Adipocyte (in vitro differentiated cells): ENCODE results near the gene NACA.

Experiments used
- DNase-seq: peaks from one replicate; pipeline ENCODE4 v3.0.0-alpha.2; 2015; ENCODE audit warnings: low read depth
- H3K27me3 ChIP-seq: replicated peaks from 2 replicates; pipeline ENCODE4 v1.7.0; 2013; ENCODE audit warnings: mild to moderate bottlenecking, low read length, moderate library complexity; ENCODE audit not compliant: control insufficient read depth, insufficient read depth
- H3K36me3 ChIP-seq: 2 replicates; pipeline ENCODE4 v1.7.0; 2013; ENCODE audit warnings: low read length, mild to moderate bottlenecking, moderate library complexity; ENCODE audit not compliant: control insufficient read depth, insufficient read depth, severe bottlenecking
- H3K4me1 ChIP-seq: 2 replicates; pipeline ENCODE4 v1.7.0; 2013; ENCODE audit warnings: mild to moderate bottlenecking, low read length, moderate library complexity; ENCODE audit not compliant: control insufficient read depth, insufficient read depth
- H3K4me3 ChIP-seq: 2 replicates; pipeline ENCODE4 v1.7.0; 2013; ENCODE audit warnings: mild to moderate bottlenecking, low read length, moderate library complexity
- H3K9ac ChIP-seq: 2 replicates; pipeline ENCODE4 v1.7.0; 2013; ENCODE audit warnings: mild to moderate bottlenecking, low read length, moderate library complexity
- H3K9me3 ChIP-seq: 2 replicates; pipeline ENCODE4 v1.7.0; 2013; ENCODE audit warnings: mild to moderate bottlenecking, low read length, moderate library complexity; ENCODE audit not compliant: control insufficient read depth

The NACA gene

DNA sequence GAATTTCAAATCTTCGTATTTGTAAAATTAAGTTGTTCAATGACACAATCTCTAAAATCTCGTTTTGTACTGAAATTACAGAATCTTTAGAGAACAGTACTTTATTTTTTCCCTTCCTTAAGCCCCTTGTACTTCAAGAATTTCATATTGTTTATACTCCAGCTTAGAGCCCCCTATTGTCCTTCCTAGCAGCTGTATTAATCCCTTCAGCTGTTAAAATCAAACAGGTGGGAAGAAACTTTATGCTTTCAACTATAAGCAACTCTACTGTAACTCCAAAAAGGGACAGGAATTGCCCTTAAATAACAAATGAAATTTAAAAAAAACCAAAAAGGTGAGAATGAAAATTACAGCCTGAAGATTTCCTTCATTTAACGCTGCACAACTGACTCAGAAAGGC is 1.7 kb downstream of the NACA start:
- no peaks in the 10 kb centered on the region for H3K9me3 ChIP-seq
- H3K27me3 ChIP-seq, result no peaks in the 10 kb centered on the region
- peak overlapping the region; percentile 98 for H3K4me3 ChIP-seq
- H3K9ac ChIP-seq, result peak overlapping the region; percentile 100
- no peak for DNase-seq
- peaks cover 56% of the 10 kb centered on the region for H3K4me1 ChIP-seq
- peaks cover 41% of the 10 kb centered on the region for H3K36me3 ChIP-seq

DNA sequence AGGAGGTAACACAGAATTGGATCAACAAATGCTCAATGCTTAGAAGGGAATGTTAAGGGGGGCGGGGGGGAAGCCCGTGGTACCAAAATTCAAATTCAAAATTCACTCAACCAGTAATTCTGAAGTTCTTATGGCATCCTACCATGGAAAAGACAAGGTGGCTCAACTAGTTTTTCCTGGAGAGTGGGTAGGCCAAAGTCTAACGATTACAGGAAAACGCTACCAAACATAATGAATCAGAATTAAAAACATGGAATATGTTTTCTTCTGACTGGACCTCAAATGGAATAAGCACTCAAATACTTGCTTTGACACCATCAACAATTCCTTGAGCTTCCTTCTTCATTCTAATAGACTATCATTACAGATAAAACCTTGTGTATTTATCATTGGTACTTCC is 2.3 kb downstream of the NACA start:
- Histone ChIP-seq H3K27me3 (no peaks in the 10 kb centered on the region), H3K4me3 (peak overlapping the region; percentile 98), H3K4me1 (peaks cover 56% of the 10 kb centered on the region), H3K9ac (peak overlapping the region; percentile 100), H3K36me3 (peaks cover 41% of the 10 kb centered on the region), H3K9me3 (no peaks in the 10 kb centered on the region)
- no peak for DNase-seq

DNA sequence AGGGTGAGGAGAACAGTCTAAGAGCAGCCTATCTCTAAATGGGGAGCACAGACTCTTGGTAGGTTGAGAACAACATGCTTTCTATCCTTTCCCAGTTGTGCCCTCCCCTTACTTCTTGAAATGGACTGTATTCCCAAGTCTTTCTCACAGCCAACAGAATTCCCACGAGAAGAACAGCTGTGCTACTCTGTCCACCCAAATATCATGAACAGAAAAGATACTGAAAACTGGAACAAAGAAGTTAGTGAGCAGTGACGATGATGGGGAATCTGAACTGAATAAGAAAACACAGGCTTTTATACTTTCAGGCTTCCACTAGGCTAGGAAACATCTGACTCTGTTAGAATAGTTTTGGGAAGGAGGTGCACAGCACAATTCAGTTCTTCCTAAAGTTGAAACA is 3.4 kb downstream of the NACA start:
- DNase-seq, result no peak
- no peak overlapping the region for H3K9ac ChIP-seq
- no peaks in the 10 kb centered on the region for H3K27me3 ChIP-seq
- peak overlapping the region; percentile 98 for H3K4me3 ChIP-seq
- H3K9me3 ChIP-seq, result no peaks in the 10 kb centered on the region
- H3K4me1 ChIP-seq, result peaks cover 60% of the 10 kb centered on the region
- H3K36me3 ChIP-seq, result peaks cover 43% of the 10 kb centered on the region

DNA sequence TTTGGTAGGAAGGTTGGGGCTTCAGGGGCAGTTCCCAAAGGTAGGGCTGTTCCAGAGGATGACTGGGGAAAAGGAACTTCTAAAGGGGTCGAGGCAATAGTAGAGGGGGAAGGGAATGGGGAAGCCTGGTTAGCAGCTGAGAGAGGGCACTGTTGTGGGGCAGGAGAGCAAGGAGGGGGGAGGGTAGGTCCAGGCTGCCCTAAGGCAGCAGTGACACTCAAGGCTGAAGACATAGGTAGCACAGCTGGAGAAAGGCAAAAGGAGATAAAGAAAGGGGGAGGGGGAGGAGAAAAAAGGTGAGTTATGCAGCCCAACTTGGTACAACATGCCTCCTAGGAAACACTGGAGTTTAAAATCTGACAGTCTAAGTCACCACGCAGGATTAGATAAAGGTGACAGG is 3.9 kb downstream of the NACA start:
- Histone ChIP-seq H3K9me3 (no peaks in the 10 kb centered on the region), H3K4me3 (peak overlapping the region; percentile 98), H3K9ac (no peak overlapping the region), H3K4me1 (peaks cover 65% of the 10 kb centered on the region), H3K27me3 (no peaks in the 10 kb centered on the region), H3K36me3 (peaks cover 48% of the 10 kb centered on the region)
- no peak for DNase-seq

DNA sequence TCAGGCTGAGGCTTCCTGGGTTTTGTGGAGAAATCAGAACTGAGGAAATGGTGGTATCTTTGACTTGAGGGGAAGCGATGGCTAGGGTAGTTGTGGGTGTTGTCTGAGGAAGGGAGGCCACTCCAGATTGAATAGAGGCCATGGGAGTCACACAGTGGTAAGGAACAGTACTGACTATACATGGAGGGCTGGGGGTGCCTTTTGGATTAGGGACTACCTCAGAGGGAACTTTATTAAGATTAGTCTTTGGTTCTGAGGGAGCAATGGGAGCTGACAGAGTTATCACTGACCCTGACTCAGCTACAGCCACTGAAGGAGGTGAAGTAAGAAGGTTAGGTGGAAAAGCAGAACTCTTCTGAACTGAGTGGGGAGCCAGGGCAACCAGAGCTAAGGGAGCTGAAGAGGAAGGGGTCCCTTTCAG is 4.4 kb downstream of the NACA start:
- Histone ChIP-seq H3K4me3 (peak overlapping the region; percentile 98), H3K27me3 (no peaks in the 10 kb centered on the region), H3K9ac (no peak overlapping the region), H3K9me3 (no peaks in the 10 kb centered on the region), H3K4me1 (peaks cover 66% of the 10 kb centered on the region), H3K36me3 (peaks cover 52% of the 10 kb centered on the region)
- DNase-seq, result no peak

DNA sequence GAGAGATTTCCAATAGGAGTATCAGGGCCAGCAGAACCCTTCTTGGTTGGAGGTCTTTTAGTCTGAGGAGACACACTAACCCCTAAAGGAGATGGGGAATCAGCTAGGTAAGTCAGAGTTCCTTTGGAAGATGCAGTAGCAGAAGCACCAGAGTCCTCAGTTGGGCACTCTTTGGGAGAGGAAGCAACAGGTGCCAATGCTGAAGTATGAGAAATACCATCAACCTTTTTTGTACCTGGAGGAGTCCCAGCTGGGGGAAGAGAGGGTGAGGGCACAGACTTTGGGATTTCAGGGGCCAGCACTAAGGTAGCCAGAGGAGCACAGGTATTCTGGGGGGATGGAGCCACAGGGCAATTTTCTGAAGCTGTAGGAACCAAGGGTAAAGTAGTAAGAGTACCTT is 6.0 kb downstream of the NACA start:
- Histone ChIP-seq H3K9ac (no peak overlapping the region), H3K4me3 (no peak overlapping the region), H3K36me3 (peaks cover 69% of the 10 kb centered on the region), H3K9me3 (no peaks in the 10 kb centered on the region), H3K4me1 (peaks cover 75% of the 10 kb centered on the region), H3K27me3 (no peaks in the 10 kb centered on the region)
- no peak for DNase-seq

DNA sequence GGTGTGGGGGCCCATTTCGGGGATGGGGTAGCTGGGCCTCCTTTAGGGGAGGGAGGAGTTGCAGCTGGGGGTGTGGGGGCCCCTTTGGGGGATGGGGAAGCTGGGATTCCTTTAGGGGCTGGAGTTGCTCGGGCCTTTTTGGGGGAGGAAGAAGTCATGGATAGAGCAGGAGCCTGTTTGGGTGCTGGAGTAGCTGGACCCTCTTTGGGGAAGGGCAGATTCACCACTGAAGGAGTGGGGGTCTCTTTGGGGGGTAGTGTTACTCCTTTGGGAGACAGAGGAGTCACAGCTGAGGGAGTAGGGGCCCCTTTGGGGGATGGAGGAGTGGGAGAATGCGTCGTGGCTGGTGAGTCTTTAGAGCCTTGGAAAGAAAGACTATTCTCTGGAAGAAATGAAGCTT is 6.5 kb downstream of the NACA start:
- DNase-seq, result no peak
- H3K36me3 ChIP-seq, result peaks cover 73% of the 10 kb centered on the region
- H3K9ac ChIP-seq, result no peak overlapping the region

DNA sequence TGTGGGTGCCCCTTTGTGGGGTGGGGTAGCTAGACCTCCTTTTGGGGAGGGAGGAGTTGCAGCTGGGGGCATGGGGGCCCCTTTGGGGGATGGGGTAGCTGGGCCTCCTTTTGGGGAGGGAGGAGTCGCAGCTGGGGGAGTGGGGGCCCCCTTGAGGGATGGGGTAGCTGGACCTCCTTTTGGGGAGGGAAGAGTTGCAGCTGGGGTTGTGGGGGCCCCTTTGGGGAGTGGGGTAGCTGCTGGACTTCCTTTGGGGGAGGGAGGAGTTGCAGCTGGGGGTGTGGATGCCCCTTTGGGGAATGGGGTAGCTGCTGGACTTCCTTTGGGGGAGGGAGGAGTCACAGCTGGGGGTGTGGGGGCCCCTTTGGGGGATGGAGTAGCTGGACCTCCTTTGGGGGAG is 7.0 kb downstream of the NACA start:
- no peak overlapping the region for H3K4me3 ChIP-seq
- DNase-seq, result no peak
- peaks cover 78% of the 10 kb centered on the region for H3K36me3 ChIP-seq

More for the DNA sequence above, 6.5 kb downstream of the NACA start:
- H3K4me1 ChIP-seq, result peaks cover 74% of the 10 kb centered on the region
- no peak overlapping the region for H3K4me3 ChIP-seq
- no peaks in the 10 kb centered on the region for H3K9me3 ChIP-seq
- no peaks in the 10 kb centered on the region for H3K27me3 ChIP-seq

DNA sequence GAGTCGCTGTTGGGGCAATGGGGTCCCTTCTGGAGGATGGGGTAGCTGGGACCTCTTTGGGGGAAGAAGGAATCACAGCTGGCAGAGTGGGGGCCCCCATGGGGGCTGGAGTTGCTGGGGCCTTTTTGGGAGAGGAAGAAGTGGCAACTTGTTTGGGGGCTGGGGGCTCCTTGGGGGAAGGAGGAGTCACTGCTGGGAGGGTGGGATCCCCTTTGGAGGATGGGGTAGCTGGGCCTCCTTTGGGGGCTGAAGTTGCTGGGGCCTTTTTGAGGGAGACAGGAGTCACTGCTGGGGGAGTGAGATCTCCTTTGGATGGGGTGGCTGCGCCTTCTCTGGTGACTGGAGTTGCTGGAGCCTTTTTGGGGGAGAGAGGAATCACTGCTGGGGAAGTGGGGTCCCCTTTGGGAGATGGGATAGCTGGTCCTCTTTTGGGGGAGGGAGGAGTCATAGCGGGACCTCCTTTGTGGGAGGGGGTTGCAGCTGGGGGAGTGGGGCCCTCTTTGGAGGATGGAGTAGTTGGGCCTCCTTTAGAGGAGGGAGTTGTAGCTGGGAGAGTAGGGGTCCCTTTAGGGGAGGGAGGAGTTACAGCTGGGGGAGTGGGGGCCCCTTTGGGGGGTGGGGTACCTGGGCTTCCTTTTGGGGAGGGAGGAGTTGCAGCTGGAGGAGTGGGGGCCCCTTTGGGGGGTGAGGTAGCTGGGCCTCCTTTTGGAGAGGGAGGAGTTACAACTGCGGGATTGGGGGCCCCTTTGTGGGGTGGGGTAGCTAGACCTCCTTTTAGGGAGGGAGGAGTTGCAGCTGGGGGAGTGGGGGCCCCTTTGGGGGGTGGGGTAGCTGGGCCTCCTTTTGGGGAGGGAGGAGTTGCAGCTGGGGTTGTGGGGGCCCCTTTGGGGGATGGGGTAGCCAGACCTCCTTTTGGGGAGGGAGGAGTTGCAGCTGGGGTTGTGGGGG is 7.9 kb downstream of the NACA start:
- Histone ChIP-seq H3K9ac (no peak overlapping the region), H3K4me3 (no peak overlapping the region), H3K9me3 (no peaks in the 10 kb centered on the region), H3K27me3 (no peaks in the 10 kb centered on the region), H3K4me1 (peaks cover 63% of the 10 kb centered on the region), H3K36me3 (peaks cover 80% of the 10 kb centered on the region)
- DNase-seq, result no peak

More for the DNA sequence above, 7.0 kb downstream of the NACA start:
- H3K27me3 ChIP-seq, result no peaks in the 10 kb centered on the region
- peaks cover 72% of the 10 kb centered on the region for H3K4me1 ChIP-seq
- no peaks in the 10 kb centered on the region for H3K9me3 ChIP-seq
- no peak overlapping the region for H3K9ac ChIP-seq

DNA sequence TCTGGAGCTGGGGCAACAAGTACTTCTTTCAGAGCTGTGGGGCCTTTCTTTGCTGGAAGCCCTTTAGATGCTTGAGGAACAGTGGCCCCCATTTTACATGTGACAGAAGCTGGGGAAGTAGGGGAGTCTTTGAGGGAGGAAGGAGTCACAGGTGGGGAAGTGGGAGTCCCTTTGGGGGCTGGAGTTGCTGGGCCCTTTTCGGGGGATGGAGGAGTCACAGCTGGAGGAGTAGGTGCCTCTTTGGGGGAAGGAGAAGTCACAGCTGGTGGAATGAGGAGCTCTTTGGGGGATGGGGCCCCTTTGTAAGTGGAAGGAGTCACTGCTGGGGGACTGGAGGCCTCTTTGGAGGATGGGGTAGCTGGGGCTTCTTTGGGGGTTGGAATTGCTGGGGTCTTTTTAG is 8.6 kb downstream of the NACA start:
- Histone ChIP-seq H3K4me3 (no peak overlapping the region), H3K9me3 (no peaks in the 10 kb centered on the region), H3K27me3 (no peaks in the 10 kb centered on the region), H3K9ac (no peak overlapping the region), H3K36me3 (peaks cover 82% of the 10 kb centered on the region), H3K4me1 (peaks cover 56% of the 10 kb centered on the region)
- no peak for DNase-seq

DNA sequence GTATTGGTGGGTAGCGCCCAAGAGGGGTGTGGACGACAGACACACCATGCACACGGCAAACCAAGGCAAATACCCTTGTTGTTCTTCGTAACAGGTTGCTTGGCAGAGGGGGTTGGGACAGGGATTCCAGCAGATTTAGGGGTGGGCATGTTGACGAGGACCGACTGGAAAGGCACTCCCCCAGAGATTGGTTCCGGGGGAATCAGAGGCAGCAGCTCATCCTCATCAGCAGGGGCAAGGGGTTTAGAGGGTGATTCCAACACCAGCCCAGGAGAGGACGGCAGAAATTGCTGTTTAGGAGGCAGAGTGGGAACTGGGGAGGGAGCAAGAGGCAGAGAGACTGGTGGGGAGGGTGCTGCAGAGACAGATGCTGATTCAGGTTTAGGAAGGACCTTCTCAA is 9.3 kb downstream of the NACA start:
- DNase-seq, result no peak
- H3K9ac ChIP-seq, result no peak overlapping the region
- H3K4me3 ChIP-seq, result no peak overlapping the region
- no peaks in the 10 kb centered on the region for H3K9me3 ChIP-seq
- peaks cover 49% of the 10 kb centered on the region for H3K4me1 ChIP-seq
- H3K27me3 ChIP-seq, result no peaks in the 10 kb centered on the region
- H3K36me3 ChIP-seq, result peaks cover 82% of the 10 kb centered on the region
